Spinal cord (tissue), 10 donors: ENCODE results near the gene ARMC9. TPM values are rescaled to one million over a fixed set of nuclear protein-coding genes. Genes with fewer than 3 reads are reported as not detected.

Source experiments
- DNase-seq, 6 donors: peaks; one replicate each; pipeline versions ENCODE4 v3.0.0 to v3.0.0-alpha.2; 2013 to 2015; ENCODE audit warnings: low spot score in 6 of 6, low read depth in 4 of 6
- H3K27ac ChIP-seq: one replicate; pipeline ENCODE4 v1.5.1; 2013; ENCODE audit warnings: low read depth, low read length, control low read depth
- H3K27me3 ChIP-seq: one replicate; pipeline ENCODE4 v1.6.1; 2013; ENCODE audit warnings: low read length; ENCODE audit not compliant: control insufficient read depth, insufficient read depth
- H3K36me3 ChIP-seq: one replicate; pipeline ENCODE4 v1.6.1; 2013; ENCODE audit warnings: low read length; ENCODE audit not compliant: control insufficient read depth, insufficient read depth
- H3K4me1 ChIP-seq: one replicate; pipeline ENCODE4 v1.6.1; 2013; ENCODE audit warnings: low read length; ENCODE audit not compliant: control insufficient read depth, insufficient read depth
- H3K4me3 ChIP-seq: one replicate; pipeline ENCODE4 v1.5.1; 2013; ENCODE audit warnings: low read depth, low read length, control low read depth
- H3K9me3 ChIP-seq: one replicate; pipeline ENCODE4 v1.6.1; 2013; ENCODE audit warnings: low read length; ENCODE audit not compliant: control insufficient read depth, insufficient read depth
- WGBS: methylation state at CpG from one replicate; pipeline ENCODE4 v1.1.5; 2013; ENCODE audit warnings: missing lambda C conversion rate; ENCODE audit not compliant: insufficient coverage; 5-methylcytosine and 5-hydroxymethylcytosine counted together
- polyA plus RNA-seq, 2 donors: library from polyadenylated mRNA; unstranded; fragments of 120-200 nt; gene quantifications; one replicate each; pipeline ENCODE4 v1.2.1, GENCODE V29; 2013; ENCODE audit not compliant: insufficient read length in 2 of 2
- total RNA-seq, 2 donors: library from RNA; depleted of rRNA in 1 of 2; stranded (reverse); fragments of 120-200 nt in 1 of 2; fragments of >200 nt in 1 of 2; gene quantifications; one replicate each; pipeline versions ENCODE4 v1.2.3 to v1.2.4, GENCODE V29; 2013 to 2014
- donor health status: healthy.

The ARMC9 gene
- total and polyA plus RNA-seq, 4 donors: 14.4 to 27.6 (median 21.3) TPM

- peaks cover 4% of the 10 kb centered on the region for H3K4me1 ChIP-seq
- no peak for DNase-seq
- H3K4me3 ChIP-seq: no peak overlapping the region
- no peaks in the 10 kb centered on the region for H3K36me3 ChIP-seq
- H3K27ac ChIP-seq: no peak overlapping the region
- no peaks in the 10 kb centered on the region for H3K9me3 ChIP-seq
- WGBS: 90% methylated on average over 10 of the region's 12 CpGs
- H3K27me3 ChIP-seq: no peaks in the 10 kb centered on the region
These were observed 16.4 kb upstream of the ARMC9 start for GRCh38 chr2:231181860-231182512.

GRCh38 chr2:231182513-231182899 is 15.9 kb upstream of the ARMC9 start:
- Histone ChIP-seq H3K36me3 (no peaks in the 10 kb centered on the region), H3K27ac (no peak overlapping the region), H3K9me3 (no peaks in the 10 kb centered on the region), H3K4me1 (peaks cover 4% of the 10 kb centered on the region), H3K27me3 (no peaks in the 10 kb centered on the region), H3K4me3 (no peak overlapping the region)
- no peak for DNase-seq
- WGBS: 72% methylated on average over 8 of the region's 8 CpGs

- Histone ChIP-seq H3K36me3 (no peaks in the 10 kb centered on the region), H3K27ac (no peak overlapping the region), H3K4me1 (peaks cover 4% of the 10 kb centered on the region), H3K9me3 (no peaks in the 10 kb centered on the region), H3K4me3 (no peak overlapping the region), H3K27me3 (no peaks in the 10 kb centered on the region)
- DNase-seq: no peak
- WGBS: 88% methylated on average over 8 of the region's 8 CpGs
These were observed 14.6 kb upstream of the ARMC9 start for GRCh38 chr2:231183851-231184250.

- Histone ChIP-seq H3K4me1 (peaks cover 4% of the 10 kb centered on the region), H3K4me3 (no peak overlapping the region), H3K27me3 (no peaks in the 10 kb centered on the region), H3K27ac (no peak overlapping the region), H3K9me3 (no peaks in the 10 kb centered on the region), H3K36me3 (no peaks in the 10 kb centered on the region)
- 93% methylated on average over 4 of the region's 4 CpGs for WGBS
- DNase-seq: no peak
These were observed 14.1 kb upstream of the ARMC9 start for GRCh38 chr2:231184319-231184718.

GRCh38 chr2:231185050-231185725 is 13.2 kb upstream of the ARMC9 start:
- no peaks in the 10 kb centered on the region for H3K36me3 ChIP-seq
- no peak overlapping the region for H3K4me3 ChIP-seq
- DNase-seq: no peak
- H3K9me3 ChIP-seq: no peaks in the 10 kb centered on the region
- peaks cover 1% of the 10 kb centered on the region for H3K27me3 ChIP-seq
- 89% methylated on average over 9 of the region's 11 CpGs for WGBS
- no peak overlapping the region for H3K27ac ChIP-seq
- H3K4me1 ChIP-seq: peaks cover 8% of the 10 kb centered on the region

- WGBS: 89% methylated on average over 4 of the region's 4 CpGs
- no peak overlapping the region for H3K27ac ChIP-seq
These were observed 12.5 kb upstream of the ARMC9 start for GRCh38 chr2:231185886-231186285.

GRCh38 chr2:231186325-231186724 is 12.1 kb upstream of the ARMC9 start:
- WGBS: 97% methylated on average over 7 of the region's 7 CpGs
- no peaks in the 10 kb centered on the region for H3K9me3 ChIP-seq
- no peaks in the 10 kb centered on the region for H3K36me3 ChIP-seq
- H3K27ac ChIP-seq: no peak overlapping the region
- H3K4me3 ChIP-seq: no peak overlapping the region
- no peak for DNase-seq
- peaks cover 18% of the 10 kb centered on the region for H3K4me1 ChIP-seq
- peaks cover 8% of the 10 kb centered on the region for H3K27me3 ChIP-seq

More at GRCh38 chr2:231185886-231186285, 12.5 kb upstream of the ARMC9 start:
- peaks cover 8% of the 10 kb centered on the region for H3K27me3 ChIP-seq
- no peak overlapping the region for H3K4me3 ChIP-seq
- H3K36me3 ChIP-seq: no peaks in the 10 kb centered on the region
- H3K4me1 ChIP-seq: peaks cover 15% of the 10 kb centered on the region
- H3K9me3 ChIP-seq: no peaks in the 10 kb centered on the region
- peak in 1 of 6 donors; percentile 32 for DNase-seq

GRCh38 chr2:231187736-231188505 is 10.5 kb upstream of the ARMC9 start:
- no peak for DNase-seq
- no peaks in the 10 kb centered on the region for H3K36me3 ChIP-seq
- H3K4me3 ChIP-seq: no peak overlapping the region
- peaks cover 22% of the 10 kb centered on the region for H3K4me1 ChIP-seq
- H3K9me3 ChIP-seq: no peaks in the 10 kb centered on the region
- H3K27ac ChIP-seq: no peak overlapping the region
- 67% methylated on average over 1 of the region's 18 CpGs for WGBS
- peaks cover 8% of the 10 kb centered on the region for H3K27me3 ChIP-seq

GRCh38 chr2:231188506-231189170 is 9.8 kb upstream of the ARMC9 start:
- WGBS: 87% methylated on average over 3 of the region's 6 CpGs
- no peak overlapping the region for H3K27ac ChIP-seq
- peaks cover 22% of the 10 kb centered on the region for H3K4me1 ChIP-seq

More at GRCh38 chr2:231188506-231189170, 9.8 kb upstream of the ARMC9 start:
- Histone ChIP-seq H3K9me3 (no peaks in the 10 kb centered on the region), H3K4me3 (no peak overlapping the region), H3K36me3 (no peaks in the 10 kb centered on the region), H3K27me3 (peaks cover 8% of the 10 kb centered on the region)
- no peak for DNase-seq
